ENCODE measurements around the gene AGPAT2.

DNA sequence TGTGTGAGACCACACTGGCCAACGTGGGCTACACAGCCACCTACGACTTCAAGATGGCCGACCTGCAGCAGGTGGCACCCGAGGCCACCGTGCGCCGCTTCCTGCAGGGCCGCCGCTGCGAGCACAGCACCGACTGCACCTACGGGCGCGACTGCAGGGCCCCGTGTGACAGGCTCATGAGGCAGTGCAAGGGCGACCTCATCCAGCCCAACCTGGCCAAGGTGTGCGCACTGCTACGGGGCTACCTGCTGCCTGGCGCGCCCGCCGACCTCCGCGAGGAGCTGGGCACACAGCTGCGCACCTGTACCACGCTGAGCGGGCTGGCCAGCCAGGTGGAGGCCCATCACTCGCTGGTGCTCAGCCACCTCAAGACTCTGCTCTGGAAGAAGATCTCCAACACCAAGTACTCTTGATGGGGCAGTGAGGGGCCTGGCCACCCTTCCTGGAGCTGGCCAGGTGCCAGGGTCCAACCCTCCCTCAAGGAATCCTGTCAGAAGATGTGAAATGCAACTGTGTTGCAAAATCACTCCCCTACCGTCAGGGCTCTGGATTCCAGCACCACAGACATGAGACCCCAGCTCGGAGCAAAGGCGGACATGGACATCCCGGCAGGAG lies 36.2 kb upstream of the AGPAT2 start:
- no peak for TF ChIP-seq EZH2 (IDR thresholded peaks at IDR 0.05; ENCODE audit: borderline replicate concordance, low read depth, low read length, severe bottlenecking)
- TF ChIP-seq, protein P1, sequence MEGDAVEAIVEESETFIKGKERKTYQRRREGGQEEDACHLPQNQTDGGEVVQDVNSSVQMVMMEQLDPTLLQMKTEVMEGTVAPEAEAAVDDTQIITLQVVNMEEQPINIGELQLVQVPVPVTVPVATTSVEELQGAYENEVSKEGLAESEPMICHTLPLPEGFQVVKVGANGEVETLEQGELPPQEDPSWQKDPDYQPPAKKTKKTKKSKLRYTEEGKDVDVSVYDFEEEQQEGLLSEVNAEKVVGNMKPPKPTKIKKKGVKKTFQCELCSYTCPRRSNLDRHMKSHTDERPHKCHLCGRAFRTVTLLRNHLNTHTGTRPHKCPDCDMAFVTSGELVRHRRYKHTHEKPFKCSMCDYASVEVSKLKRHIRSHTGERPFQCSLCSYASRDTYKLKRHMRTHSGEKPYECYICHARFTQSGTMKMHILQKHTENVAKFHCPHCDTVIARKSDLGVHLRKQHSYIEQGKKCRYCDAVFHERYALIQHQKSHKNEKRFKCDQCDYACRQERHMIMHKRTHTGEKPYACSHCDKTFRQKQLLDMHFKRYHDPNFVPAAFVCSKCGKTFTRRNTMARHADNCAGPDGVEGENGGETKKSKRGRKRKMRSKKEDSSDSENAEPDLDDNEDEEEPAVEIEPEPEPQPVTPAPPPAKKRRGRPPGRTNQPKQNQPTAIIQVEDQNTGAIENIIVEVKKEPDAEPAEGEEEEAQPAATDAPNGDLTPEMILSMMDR (IDR thresholded peaks at IDR 0.05; ENCODE audit: borderline replicate concordance, extremely low read depth, low read length, poor library complexity, severe bottlenecking), result no peak

All from DND-41 (cell line).